ENCODE results near the gene FAM107A.
"Not testable (repeated sequence)": the region's sequence is repeated elsewhere in the genome, so short reads cannot be mapped to it uniquely, and the experiment has no call there.

FAM107A gene

GRCh38 chr3:58530354-58530865 is 46.8 kb downstream of the FAM107A start:
- no peak overlapping the region for H3K4me3 ChIP-seq (replicated peaks; ENCODE audit: insufficient read depth, low read length)
- H3K27ac ChIP-seq (replicated peaks): no peak overlapping the region
- DNase-seq (ENCODE audit: low read depth in 1 of 2, low spot score in 1 of 2): no peak
- TF ChIP-seq GABPA (IDR thresholded peaks at IDR 0.05; ENCODE audit: low read depth): no peak
- TF ChIP-seq POLR2AphosphoS5 (IDR thresholded peaks at IDR 0.05; ENCODE audit: low read depth): no peak
- TF ChIP-seq SPI1 (IDR thresholded peaks at IDR 0.05; ENCODE audit: borderline replicate concordance, low read depth): no peak
- TF ChIP-seq CTCF (IDR thresholded peaks at IDR 0.05; ENCODE audit: insufficient read depth, low read length): no peak
- no peak for TF ChIP-seq REST (IDR thresholded peaks at IDR 0.05; ENCODE audit: insufficient replicate concordance, low read depth)
- no peaks in the 10 kb centered on the region for H3K27me3 ChIP-seq (ENCODE audit: insufficient read depth, poor library complexity, severe bottlenecking)

- Histone ChIP-seq H3K27me3 (ENCODE audit: insufficient read depth, poor library complexity, severe bottlenecking) (no peaks in the 10 kb centered on the region), H3K4me3 (replicated peaks; ENCODE audit: insufficient read depth, low read length) (no peak overlapping the region), H3K27ac (replicated peaks) (no peak overlapping the region)
- peak in 1 of 2 experiments; percentile 23 for DNase-seq (ENCODE audit: low read depth in 1 of 2, low spot score in 1 of 2)
- no peak for TF ChIP-seq CTCF (IDR thresholded peaks at IDR 0.05; ENCODE audit: insufficient read depth, low read length)
- no peak for TF ChIP-seq REST (IDR thresholded peaks at IDR 0.05; ENCODE audit: insufficient replicate concordance, low read depth)
- no peak for TF ChIP-seq SPI1 (IDR thresholded peaks at IDR 0.05; ENCODE audit: borderline replicate concordance, low read depth)
- TF ChIP-seq POLR2AphosphoS5 (IDR thresholded peaks at IDR 0.05; ENCODE audit: low read depth): no peak
- TF ChIP-seq GABPA (IDR thresholded peaks at IDR 0.05; ENCODE audit: low read depth): no peak
Observed at GRCh38 chr3:58529516-58530353, 47.5 kb downstream of the FAM107A start.

GRCh38 chr3:58528629-58529028 is 48.6 kb downstream of the FAM107A start:
- no peak for DNase-seq (ENCODE audit: low read depth in 1 of 2, low spot score in 1 of 2)
- H3K27ac ChIP-seq (replicated peaks): no peak overlapping the region
- H3K4me3 ChIP-seq (replicated peaks; ENCODE audit: insufficient read depth, low read length): no peak overlapping the region
- no peaks in the 10 kb centered on the region for H3K27me3 ChIP-seq (ENCODE audit: insufficient read depth, poor library complexity, severe bottlenecking)
- TF ChIP-seq GABPA (IDR thresholded peaks at IDR 0.05; ENCODE audit: low read depth): no peak
- TF ChIP-seq POLR2AphosphoS5 (IDR thresholded peaks at IDR 0.05; ENCODE audit: low read depth): no peak
- no peak for TF ChIP-seq REST (IDR thresholded peaks at IDR 0.05; ENCODE audit: insufficient replicate concordance, low read depth)
- TF ChIP-seq CTCF (IDR thresholded peaks at IDR 0.05; ENCODE audit: insufficient read depth, low read length): no peak

- DNase-seq (ENCODE audit: low read depth in 1 of 2, low spot score in 1 of 2); H3K4me3 ChIP-seq (replicated peaks; ENCODE audit: insufficient read depth, low read length); H3K27ac ChIP-seq (replicated peaks); H3K27me3 ChIP-seq (ENCODE audit: insufficient read depth, poor library complexity, severe bottlenecking): not testable (repeated sequence)
Observed at GRCh38 chr3:58527440-58527839, 49.8 kb downstream of the FAM107A start.
